DND-41 (cell line): ENCODE results near the gene EIF5A.
A peak's percentile ranks its signal among the peaks of the same experiment; 100 is the strongest.

Source experiments
- ATAC-seq: fragments of 200-7000 bp; cut with Tn5 transposase; 3 replicates; pipeline ENCODE4 v1.9.1; 2021; ENCODE audit warnings: low read depth; ENCODE audit not compliant: insufficient read depth
- DNase-seq: peaks from one replicate; pipeline ENCODE4 v3.0.0-alpha.2; 2020
- H2AFZ ChIP-seq: 2 replicates; pipeline ENCODE4 v1.6.0; 2012; ENCODE audit warnings: low read depth, low read length
- H3K27ac ChIP-seq: 2 replicates; pipeline ENCODE4 v1.5.1; 2012; ENCODE audit warnings: low read length, inconsistent platforms
- H3K27me3 ChIP-seq: fragments of 200-600 bp; sonication (generic); 2 replicates; pipeline ENCODE4 v1.6.0; 2012; ENCODE audit warnings: low read length, mild to moderate bottlenecking, inconsistent platforms; ENCODE audit not compliant: insufficient read depth, poor library complexity
- H3K36me3 ChIP-seq: 2 replicates; pipeline ENCODE4 v1.5.1; 2012; ENCODE audit warnings: low read length, inconsistent platforms; ENCODE audit not compliant: insufficient read depth
- H3K4me1 ChIP-seq: 2 replicates; pipeline ENCODE4 v1.5.1; 2012; ENCODE audit warnings: mild to moderate bottlenecking, low read length; ENCODE audit not compliant: insufficient read depth
- H3K4me2 ChIP-seq: 2 replicates; pipeline ENCODE4 v1.6.0; 2012; ENCODE audit warnings: mild to moderate bottlenecking, moderate library complexity, low read length, inconsistent platforms; ENCODE audit not compliant: insufficient read depth
- H3K4me3 ChIP-seq, 2 experiments: fragments of 200-600 bp in 1 of 2; shearing (Covaris generic) in 1 of 2; 2 replicates each; pipeline ENCODE4 v1.5.1; 2012 to 2016; ENCODE audit warnings: inconsistent platforms in 2 of 2, low read length in 2 of 2, mild to moderate bottlenecking in 2 of 2, low read depth in 1 of 2, moderate library complexity in 1 of 2
- H3K79me2 ChIP-seq: 2 replicates; pipeline ENCODE4 v1.6.0; 2012; ENCODE audit warnings: low read length, inconsistent platforms; ENCODE audit not compliant: insufficient read depth
- H3K9ac ChIP-seq: 2 replicates; pipeline ENCODE4 v1.6.0; 2012; ENCODE audit warnings: low read depth, mild to moderate bottlenecking, inconsistent platforms, low read length, moderate library complexity
- H3K9me3 ChIP-seq: 2 replicates; pipeline ENCODE4 v1.5.1; 2012; ENCODE audit warnings: low read length, moderate library complexity, mild to moderate bottlenecking, inconsistent platforms; ENCODE audit not compliant: insufficient read depth, severe bottlenecking
- H4K20me1 ChIP-seq: 2 replicates; pipeline ENCODE4 v1.6.0; 2012; ENCODE audit warnings: low read length; ENCODE audit not compliant: insufficient read depth
- EZH2 ChIP-seq: IDR thresholded peaks from 3 replicates; pipeline ENCODE4 v1.6.1; 2012; ENCODE audit warnings: borderline replicate concordance, low read depth, mild to moderate bottlenecking, moderate library complexity, low read length, inconsistent platforms; ENCODE audit not compliant: severe bottlenecking
- TF ChIP-seq, protein P1 (sequence below): IDR thresholded peaks from 2 replicates; pipeline ENCODE4 v1.5.1; 2012; ENCODE audit warnings: borderline replicate concordance, low read length, moderate library complexity, mild to moderate bottlenecking; ENCODE audit not compliant: poor library complexity, severe bottlenecking; ENCODE audit errors: extremely low read depth

Gene EIF5A

DNA sequence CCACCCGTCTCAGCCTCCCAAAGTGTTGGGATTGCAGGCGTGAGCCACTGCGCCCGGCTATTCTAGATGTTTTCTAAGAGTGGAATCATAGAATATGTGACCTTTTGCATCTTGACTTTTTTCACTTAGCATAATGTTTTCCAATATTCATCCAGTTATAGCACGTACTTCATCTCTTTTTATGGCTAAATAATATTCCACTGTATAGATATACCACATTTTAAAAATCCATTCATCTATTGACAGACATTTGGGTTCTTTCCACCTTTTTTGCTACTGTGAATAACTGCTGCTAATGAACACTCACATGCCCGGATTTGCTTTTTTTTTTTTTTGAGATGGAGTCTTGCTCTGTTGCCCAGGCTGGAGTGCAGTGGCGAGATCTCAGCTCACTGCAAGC, 3.2 kb upstream of the EIF5A start:
- no peak for DNase-seq
- Histone ChIP-seq H3K27ac (no peak overlapping the region), H3K27me3 (no peaks in the 10 kb centered on the region), H2AFZ (no peak overlapping the region), H3K4me2 (no peak overlapping the region), H3K36me3 (peaks cover 7% of the 10 kb centered on the region), H3K79me2 (peaks cover 17% of the 10 kb centered on the region), H3K9ac (no peak overlapping the region), H3K4me3 (no peak overlapping the region), H3K9me3 (no peaks in the 10 kb centered on the region), H4K20me1 (peaks cover 12% of the 10 kb centered on the region), H3K4me1 (peaks cover 24% of the 10 kb centered on the region)
- no peak for ATAC-seq
- TF ChIP-seq EZH2: no peak
- TF ChIP-seq, protein P1, sequence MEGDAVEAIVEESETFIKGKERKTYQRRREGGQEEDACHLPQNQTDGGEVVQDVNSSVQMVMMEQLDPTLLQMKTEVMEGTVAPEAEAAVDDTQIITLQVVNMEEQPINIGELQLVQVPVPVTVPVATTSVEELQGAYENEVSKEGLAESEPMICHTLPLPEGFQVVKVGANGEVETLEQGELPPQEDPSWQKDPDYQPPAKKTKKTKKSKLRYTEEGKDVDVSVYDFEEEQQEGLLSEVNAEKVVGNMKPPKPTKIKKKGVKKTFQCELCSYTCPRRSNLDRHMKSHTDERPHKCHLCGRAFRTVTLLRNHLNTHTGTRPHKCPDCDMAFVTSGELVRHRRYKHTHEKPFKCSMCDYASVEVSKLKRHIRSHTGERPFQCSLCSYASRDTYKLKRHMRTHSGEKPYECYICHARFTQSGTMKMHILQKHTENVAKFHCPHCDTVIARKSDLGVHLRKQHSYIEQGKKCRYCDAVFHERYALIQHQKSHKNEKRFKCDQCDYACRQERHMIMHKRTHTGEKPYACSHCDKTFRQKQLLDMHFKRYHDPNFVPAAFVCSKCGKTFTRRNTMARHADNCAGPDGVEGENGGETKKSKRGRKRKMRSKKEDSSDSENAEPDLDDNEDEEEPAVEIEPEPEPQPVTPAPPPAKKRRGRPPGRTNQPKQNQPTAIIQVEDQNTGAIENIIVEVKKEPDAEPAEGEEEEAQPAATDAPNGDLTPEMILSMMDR: no peak

DNA sequence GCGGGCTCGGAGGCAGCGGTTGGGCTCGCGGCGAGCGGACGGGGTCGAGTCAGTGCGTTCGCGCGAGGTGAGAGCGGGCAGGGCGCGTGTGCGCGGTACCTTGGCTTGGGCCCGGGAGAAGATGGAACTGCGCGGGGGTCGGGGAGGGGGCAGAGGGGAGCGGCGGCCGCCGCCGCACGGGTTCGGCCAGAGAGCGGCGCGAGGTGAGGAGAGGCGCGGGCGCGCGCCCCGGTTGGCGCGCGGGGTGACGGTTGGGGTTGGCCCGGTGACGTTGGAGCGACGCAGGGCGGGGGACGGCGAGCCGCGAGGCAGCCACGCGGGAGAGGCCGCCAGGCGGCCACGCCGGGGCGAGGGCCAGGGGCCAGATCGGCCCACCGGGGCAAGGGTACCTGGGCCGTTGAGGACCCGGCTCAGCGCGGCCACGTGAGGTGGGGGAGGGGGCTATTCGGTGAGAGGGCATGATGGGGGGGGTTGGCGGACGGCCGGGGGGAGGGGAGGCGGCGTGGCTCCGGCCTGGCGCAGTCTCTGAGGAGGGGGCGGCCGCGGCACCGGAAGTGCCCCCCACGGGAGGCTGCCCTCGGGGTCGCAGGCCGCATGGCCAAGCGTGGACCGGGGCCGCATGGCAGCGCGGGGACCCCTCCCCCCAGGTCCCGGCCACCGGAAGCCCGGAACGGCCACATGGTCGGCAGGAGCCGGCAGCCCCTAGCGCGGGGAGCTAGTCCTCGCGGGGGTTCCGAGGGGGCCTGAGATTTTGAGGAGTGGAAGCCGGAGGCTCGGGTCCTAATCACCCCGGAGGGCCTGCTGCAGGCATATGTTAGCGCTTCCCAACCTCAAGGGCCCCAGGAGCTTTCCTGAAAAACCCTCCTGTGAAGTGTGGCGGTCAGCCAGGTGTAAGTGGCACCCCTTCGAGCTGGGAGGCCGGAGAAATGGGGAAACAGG, 527 bp downstream of the EIF5A start:
- Histone ChIP-seq H3K36me3 (peaks cover 42% of the 10 kb centered on the region), H3K9ac (peak overlapping the region; percentile 88), H3K4me2 (peak overlapping the region; percentile 76), H4K20me1 (peaks cover 45% of the 10 kb centered on the region), H3K9me3 (no peaks in the 10 kb centered on the region), H3K4me3 (peak overlapping the region; percentile 77 to 84), H2AFZ (no peak overlapping the region), H3K27me3 (no peaks in the 10 kb centered on the region), H3K4me1 (peaks cover 56% of the 10 kb centered on the region), H3K27ac (peak overlapping the region; percentile 94), H3K79me2 (peaks cover 50% of the 10 kb centered on the region)
- TF ChIP-seq, protein P1: peak; percentile 23
- TF ChIP-seq EZH2: no peak
- peak; percentile 56 for DNase-seq
- peak; percentile 0; the same call in 1 of the 3 replicates for ATAC-seq

DNA sequence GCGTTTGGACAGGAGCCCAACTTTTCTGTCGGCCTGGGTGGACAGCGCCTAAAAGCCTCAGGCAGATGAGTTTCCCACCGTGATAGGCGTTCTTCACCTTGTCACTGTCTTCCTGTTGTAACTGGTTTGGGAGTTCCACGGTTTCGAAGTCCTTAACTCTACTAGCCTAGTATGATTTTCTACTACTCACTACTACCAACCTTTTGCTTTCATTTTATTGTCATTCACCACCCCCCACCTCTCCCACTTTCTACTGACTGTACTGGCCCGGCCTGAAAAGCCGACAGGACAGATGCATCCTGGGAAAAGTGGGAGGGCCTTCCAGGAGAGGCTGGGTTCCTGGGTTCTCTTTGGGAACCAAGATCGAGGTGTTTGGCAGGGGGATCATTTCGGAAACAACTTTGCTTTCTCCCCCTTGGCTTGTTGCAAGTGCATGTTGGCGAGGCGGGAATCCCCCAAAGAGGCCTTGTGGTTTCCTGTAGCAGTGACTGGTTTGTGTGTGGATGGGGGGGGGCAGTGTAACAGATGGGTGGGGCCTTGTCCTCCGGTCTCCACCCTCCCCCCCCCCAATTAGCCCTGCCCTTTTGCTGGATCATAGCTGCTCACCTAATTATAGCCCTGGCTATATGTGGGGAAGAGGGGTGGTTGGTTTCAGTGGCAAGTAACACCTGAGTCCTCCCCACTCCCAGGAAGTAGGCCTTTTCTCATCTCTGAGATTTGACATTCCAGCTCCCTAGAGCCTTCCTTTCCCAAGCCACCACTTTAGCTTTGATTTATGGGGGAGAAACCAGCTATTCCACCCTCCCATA, 1.4 kb downstream of the EIF5A start:
- TF ChIP-seq, protein P1: no peak
- TF ChIP-seq EZH2: no peak
- Histone ChIP-seq H3K9ac (peak overlapping the region; percentile 88), H3K27me3 (no peaks in the 10 kb centered on the region), H3K9me3 (no peaks in the 10 kb centered on the region), H3K36me3 (peaks cover 51% of the 10 kb centered on the region), H3K4me1 (peaks cover 65% of the 10 kb centered on the region), H2AFZ (no peak overlapping the region), H3K27ac (peak overlapping the region; percentile 94), H3K4me3 (peak overlapping the region; percentile 77 to 84), H3K79me2 (peaks cover 58% of the 10 kb centered on the region), H4K20me1 (peaks cover 53% of the 10 kb centered on the region), H3K4me2 (peak overlapping the region; percentile 76)
- DNase-seq (peak; percentile 89), ATAC-seq (peak; percentile 25)
